ENCODE measurements around the gene ASPRV1. TPM values are rescaled to one million over a fixed set of nuclear protein-coding genes. Genes with fewer than 3 reads are reported as not detected.

ASPRV1 gene
- 0.14 and 0.30 TPM in 2 replicates for total RNA-seq

GRCh38 chr2:69961496-69961895 is at the start of gene ASPRV1:
ASPRV1 (minus strand) TSS chr2:69961631; CDS start chr2:69961436, 195 bp downstream.

GRCh38 chr2:69914950-69915945 is 46.2 kb downstream of the ASPRV1 start, which contains the start of gene MXD1:
MXD1 (plus strand) TSS chr2:69915109; CDS start chr2:69915331, 222 bp downstream.

Other genes starting within 250 kb of the ASPRV1 start
- 19.0 and 30.7 TPM in 2 replicates for gene ANXA4, start 219.5 kb downstream of the ASPRV1 start, total RNA-seq
- gene GMCL1, start 132.0 kb downstream of the ASPRV1 start, total RNA-seq: 10.1 and 10.5 TPM in 2 replicates
- 45.1 and 66.7 TPM in 2 replicates for gene SNRNP27, start 67.7 kb downstream of the ASPRV1 start, total RNA-seq
- 6.5 and 8.9 TPM in 2 replicates for gene MXD1, start 46.5 kb downstream of the ASPRV1 start, total RNA-seq
- 33.6 and 68.9 TPM in 2 replicates for gene PCBP1, start 125.8 kb upstream of the ASPRV1 start, total RNA-seq
- 23.2 and 23.8 TPM in 2 replicates for gene C2orf42, start 229.4 kb upstream of the ASPRV1 start, total RNA-seq